K562 (cell line): ENCODE results near the gene NECTIN4. TPM values are rescaled to one million over a fixed set of nuclear protein-coding genes. Genes with fewer than 3 reads are reported as not detected.
A peak's percentile ranks its signal among the peaks of the same experiment; 100 is the strongest.

Experiments
- CBFA2T3 ChIP-seq: fragments of 450-650 bp; IDR thresholded peaks from 2 replicates; pipeline ENCODE4 v1.6.1; 2017
- COPS2 ChIP-seq: fragments of 450-650 bp; conservative IDR thresholded peaks from 2 replicates; pipeline ENCODE4 v1.6.1; 2016; ENCODE audit warnings: mild to moderate bottlenecking, moderate library complexity
- DMBX1 ChIP-seq: fragments of 250-450 bp; sonication (Bioruptor Pico); IDR thresholded peaks from 2 replicates; pipeline ENCODE4 v1.8.0; 2022; ENCODE audit warnings: inconsistent platforms, mild to moderate bottlenecking, moderate library complexity, borderline replicate concordance
- FOXA3 ChIP-seq, 2 experiments: fragments of 450-650 bp in 1 of 2; sonication (generic) in 1 of 2; formaldehyde crosslinking; IDR thresholded peaks in 1 of 2; conservative IDR thresholded peaks in 1 of 2; 2 replicates each; pipeline versions ENCODE4 v1.4.0 to v1.8.0; 2020 to 2022; ENCODE audit warnings: mild to moderate bottlenecking in 2 of 2, missing genetic modification reagents in 1 of 2
- HNRNPK ChIP-seq: fragments of 200-400 bp; formaldehyde crosslinking; IDR thresholded peaks from one replicate; pipeline ENCODE4 v1.6.1; 2018; ENCODE audit warnings: mild to moderate bottlenecking, low read depth, low read length; ENCODE audit not compliant: poor library complexity, severe bottlenecking
- ILK ChIP-seq: fragments of 450-650 bp; IDR thresholded peaks from 2 replicates; pipeline ENCODE4 v1.6.1; 2016; ENCODE audit warnings: missing genetic modification characterization, low read depth, mild to moderate bottlenecking, missing compliant biosample characterization, moderate library complexity, borderline replicate concordance
- MAFK ChIP-seq: IDR thresholded peaks from 2 replicates; pipeline ENCODE4 v1.6.1; 2011; ENCODE audit warnings: low read length, improper control_type of control experiment
- MEF2D ChIP-seq: conservative IDR thresholded peaks from 2 replicates; pipeline ENCODE4 v1.6.1; 2016; ENCODE audit warnings: low read depth, missing genetic modification characterization, missing compliant biosample characterization
- MXI1 ChIP-seq: IDR thresholded peaks from 2 replicates; pipeline ENCODE4 v1.6.1; 2011; ENCODE audit warnings: low read depth, mild to moderate bottlenecking, improper control_type of control experiment, low read length
- PTBP1 ChIP-seq: fragments of 200-400 bp; formaldehyde crosslinking; IDR thresholded peaks from 2 replicates; pipeline ENCODE4 v1.6.1; 2017; ENCODE audit warnings: low read depth, low read length
- PURB ChIP-seq: sonication (generic); formaldehyde crosslinking; IDR thresholded peaks from 2 replicates; pipeline ENCODE4 v1.9.0; 2021; ENCODE audit warnings: low read depth, mild to moderate bottlenecking, missing genetic modification reagents
- SP1 ChIP-seq: sonication (generic); formaldehyde crosslinking; IDR thresholded peaks from 2 replicates; pipeline ENCODE4 v1.8.1; 2022; ENCODE audit warnings: mild to moderate bottlenecking, missing genetic modification reagents
- XRCC5 ChIP-seq: fragments of 200-400 bp; formaldehyde crosslinking; IDR thresholded peaks from 2 replicates; pipeline ENCODE4 v1.6.1; 2017; ENCODE audit warnings: low read depth, mild to moderate bottlenecking, low read length
- ZNF431 ChIP-seq: sonication (generic); formaldehyde crosslinking; IDR thresholded peaks from 2 replicates; pipeline ENCODE4 v1.8.0; 2022; ENCODE audit warnings: mild to moderate bottlenecking, missing genetic modification reagents
- ZNF592 ChIP-seq: fragments of 450-650 bp; IDR thresholded peaks from 2 replicates; pipeline ENCODE4 v1.6.1; 2017; ENCODE audit warnings: antibody characterized with exemption, mild to moderate bottlenecking
- ZNF695 ChIP-seq: fragments of 450-650 bp; formaldehyde crosslinking; IDR thresholded peaks from 2 replicates; pipeline ENCODE4 v1.4.0; 2020; ENCODE audit warnings: mild to moderate bottlenecking, moderate library complexity
- polyA plus RNA-seq, 8 experiments: library from polyadenylated mRNA; depleted of rRNA in 4 of 8; stranded (reverse) in 5 of 8; unstranded in 3 of 8; fragments of >200 nt; fragmentation: Nextera tagmentation in 2 of 8; fragmentation: Illumina TruSeq in 1 of 8; extraction: Ambion mirVana in 2 of 8; extraction: Trizol in 1 of 8; gene quantifications; 2 replicates each; pipeline versions ENCODE4 v1.2.1 to v1.2.3, GENCODE V29; 2011 to 2014; ENCODE audit warnings: inconsistent platforms in 1 of 8, missing spikeins in 1 of 8
- total RNA-seq, 7 experiments: library from RNA; depleted of rRNA in 6 of 7; stranded (reverse); fragments of >200 nt in 6 of 7; fragmentation: Illumina TruSeq in 2 of 7; extraction: Trizol in 2 of 7; gene quantifications; 2 replicates each; pipeline versions ENCODE4 v1.2.1 to v1.2.3, GENCODE V29; 2011 to 2021; ENCODE audit warnings: low replicate concordance in 1 of 7
- TF ChIP-seq, protein P1 (sequence below): sonication (generic); formaldehyde crosslinking; IDR thresholded peaks from 2 replicates; pipeline ENCODE4 v1.4.0; 2020; ENCODE audit warnings: mild to moderate bottlenecking, missing genetic modification reagents
- TF ChIP-seq, protein P2 (sequence below): fragments of 250-450 bp; sonication (Bioruptor Pico); IDR thresholded peaks from 2 replicates; pipeline ENCODE4 v1.8.0; 2021; ENCODE audit warnings: moderate library complexity, mild to moderate bottlenecking, inconsistent platforms

The NECTIN4 gene
- total and polyA plus RNA-seq, 9 of the 15 experiments (the other 6 are each of a cell fraction or from before 2014, with no cell fraction given) = 0.01 to 0.09 TPM; not detected in 7

- no peak for TF ChIP-seq DMBX1
- TF ChIP-seq PURB (CRISPR knock-in tag) = no peak
- TF ChIP-seq, protein P1, sequence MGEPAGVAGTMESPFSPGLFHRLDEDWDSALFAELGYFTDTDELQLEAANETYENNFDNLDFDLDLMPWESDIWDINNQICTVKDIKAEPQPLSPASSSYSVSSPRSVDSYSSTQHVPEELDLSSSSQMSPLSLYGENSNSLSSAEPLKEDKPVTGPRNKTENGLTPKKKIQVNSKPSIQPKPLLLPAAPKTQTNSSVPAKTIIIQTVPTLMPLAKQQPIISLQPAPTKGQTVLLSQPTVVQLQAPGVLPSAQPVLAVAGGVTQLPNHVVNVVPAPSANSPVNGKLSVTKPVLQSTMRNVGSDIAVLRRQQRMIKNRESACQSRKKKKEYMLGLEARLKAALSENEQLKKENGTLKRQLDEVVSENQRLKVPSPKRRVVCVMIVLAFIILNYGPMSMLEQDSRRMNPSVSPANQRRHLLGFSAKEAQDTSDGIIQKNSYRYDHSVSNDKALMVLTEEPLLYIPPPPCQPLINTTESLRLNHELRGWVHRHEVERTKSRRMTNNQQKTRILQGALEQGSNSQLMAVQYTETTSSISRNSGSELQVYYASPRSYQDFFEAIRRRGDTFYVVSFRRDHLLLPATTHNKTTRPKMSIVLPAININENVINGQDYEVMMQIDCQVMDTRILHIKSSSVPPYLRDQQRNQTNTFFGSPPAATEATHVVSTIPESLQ (CRISPR knock-in tag) = no peak
- TF ChIP-seq MEF2D (tag) = no peak
- no peak for TF ChIP-seq ZNF592
- no peak for TF ChIP-seq ZNF695 (CRISPR knock-in tag)
- no peak for TF ChIP-seq CBFA2T3
- TF ChIP-seq ZNF431 = no peak
- TF ChIP-seq MXI1 = peak; percentile 37; the same call in 1 of the 2 replicates
- 0 out of 2 replicates have a peak, but pooled peaks have one; percentile 2 for TF ChIP-seq XRCC5
- TF ChIP-seq COPS2 = no peak
- TF ChIP-seq HNRNPK = no peak
- no peak for TF ChIP-seq MAFK
- peak; percentile 90 for TF ChIP-seq SP1 (CRISPR knock-in tag)
- no peak for TF ChIP-seq FOXA3 (CRISPR knock-in tag; conservative IDR thresholded peaks at IDR 0.05 in 1 of 2, IDR thresholded peaks at IDR 0.05 in 1 of 2)
- TF ChIP-seq ILK (tag) = no peak
- no peak for TF ChIP-seq PTBP1
- TF ChIP-seq, protein P2, sequence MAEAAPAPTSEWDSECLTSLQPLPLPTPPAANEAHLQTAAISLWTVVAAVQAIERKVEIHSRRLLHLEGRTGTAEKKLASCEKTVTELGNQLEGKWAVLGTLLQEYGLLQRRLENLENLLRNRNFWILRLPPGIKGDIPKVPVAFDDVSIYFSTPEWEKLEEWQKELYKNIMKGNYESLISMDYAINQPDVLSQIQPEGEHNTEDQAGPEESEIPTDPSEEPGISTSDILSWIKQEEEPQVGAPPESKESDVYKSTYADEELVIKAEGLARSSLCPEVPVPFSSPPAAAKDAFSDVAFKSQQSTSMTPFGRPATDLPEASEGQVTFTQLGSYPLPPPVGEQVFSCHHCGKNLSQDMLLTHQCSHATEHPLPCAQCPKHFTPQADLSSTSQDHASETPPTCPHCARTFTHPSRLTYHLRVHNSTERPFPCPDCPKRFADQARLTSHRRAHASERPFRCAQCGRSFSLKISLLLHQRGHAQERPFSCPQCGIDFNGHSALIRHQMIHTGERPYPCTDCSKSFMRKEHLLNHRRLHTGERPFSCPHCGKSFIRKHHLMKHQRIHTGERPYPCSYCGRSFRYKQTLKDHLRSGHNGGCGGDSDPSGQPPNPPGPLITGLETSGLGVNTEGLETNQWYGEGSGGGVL (CRISPR knock-in tag) = no peak
These were observed 28.6 kb upstream of the NECTIN4 start, which contains the start of the genes NIT1 and PFDN2 (continued) for GRCh38 chr1:161117759-161118581.
